Left lung (tissue), 10 donors: Measurements from ENCODE around the gene CEP350. TPM values are rescaled to one million over a fixed set of nuclear protein-coding genes. Genes with fewer than 3 reads are reported as not detected.
"Not testable (repeated sequence)": the region's sequence is repeated elsewhere in the genome, so short reads cannot be mapped to it uniquely, and the experiment has no call there.

Experiments used
- ATAC-seq: fragments of 200-7000 bp; cut with Tn5 transposase; one replicate; pipeline ENCODE4 v1.9.1; 2020; ENCODE audit warnings: moderate library complexity
- DNase-seq, 4 donors: peaks; one replicate each; pipeline ENCODE4 v3.0.0-alpha.2; 2013 to 2020
- H3K27ac ChIP-seq, 2 donors: fragments of 200-600 bp; sonication (generic) in 1 of 2; one replicate each; pipeline versions ENCODE4 v1.5.0 to v1.8.0; 2020 to 2021
- H3K27me3 ChIP-seq, 2 donors: fragments of 200-600 bp; sonication (generic) in 1 of 2; one replicate each; pipeline versions ENCODE4 v1.5.0 to v1.8.0; 2020 to 2021
- H3K36me3 ChIP-seq, 2 donors: fragments of 200-600 bp; sonication (generic) in 1 of 2; one replicate each; pipeline versions ENCODE4 v1.5.0 to v1.8.0; 2020 to 2021
- H3K4me1 ChIP-seq, 2 donors: fragments of 200-600 bp; one replicate each; pipeline ENCODE4 v1.8.0; 2021
- H3K4me3 ChIP-seq, 2 donors: fragments of 200-600 bp; sonication (generic) in 1 of 2; one replicate each; pipeline versions ENCODE4 v1.5.0 to v1.8.0; 2020 to 2021; ENCODE audit warnings: mild to moderate bottlenecking in 1 of 2
- H3K9me3 ChIP-seq, 2 donors: fragments of 200-600 bp; sonication (generic) in 1 of 2; one replicate each; pipeline versions ENCODE4 v1.5.0 to v1.8.0; 2020 to 2021
- intact Hi-C, 2 donors: fragments of 100-400 bp; cut with DNase I; formaldehyde crosslinking; loops; one replicate each; pipeline versions ENCODE4 v1.11.2 to v1.14.2; 2022
- polyA plus RNA-seq, 6 donors: library from polyadenylated mRNA; unstranded; fragments of 120-200 nt; gene quantifications; one replicate each; pipeline ENCODE4 v1.2.1, GENCODE V29; 2013; ENCODE audit not compliant: insufficient read length in 6 of 6
- total RNA-seq, 2 donors: library from RNA; stranded (reverse); fragmentation: NEBNext Ultra II Directional; extraction: Animal tissue kit (Norgen Biotek cat#: 25700); gene quantifications; one replicate each; pipeline ENCODE4 v1.2.1, GENCODE V29; 2021
- TF ChIP-seq, protein P1 (sequence below), 2 donors: fragments of 200-600 bp; sonication (generic) in 1 of 2; IDR thresholded peaks; one replicate each; pipeline versions ENCODE4 v1.5.0 to v1.8.0; 2021; ENCODE audit warnings: antibody characterized with exemption in 2 of 2
- donor health status: DM: no; HTN: yes; CAD: no.
- donor health status: DM: no; HTN: no; CAD: no.

CEP350 gene
- total and polyA plus RNA-seq, 8 donors = 26.8 to 53.5 (median 35.9) TPM

GRCh38 chr1:180123463-180123936 is 168.9 kb downstream of the CEP350 start:
- H3K27me3 ChIP-seq = no peaks in the 10 kb centered on the region
- DNase-seq (no peak), ATAC-seq (no peak)
- no peak overlapping the region for H3K4me3 ChIP-seq
- H3K4me1 ChIP-seq = peaks cover 0 to 13% of the 10 kb centered on the region in 2 donors
- intact Hi-C loops = no loop called here
- H3K36me3 ChIP-seq = no peaks in the 10 kb centered on the region
- TF ChIP-seq, protein P1, sequence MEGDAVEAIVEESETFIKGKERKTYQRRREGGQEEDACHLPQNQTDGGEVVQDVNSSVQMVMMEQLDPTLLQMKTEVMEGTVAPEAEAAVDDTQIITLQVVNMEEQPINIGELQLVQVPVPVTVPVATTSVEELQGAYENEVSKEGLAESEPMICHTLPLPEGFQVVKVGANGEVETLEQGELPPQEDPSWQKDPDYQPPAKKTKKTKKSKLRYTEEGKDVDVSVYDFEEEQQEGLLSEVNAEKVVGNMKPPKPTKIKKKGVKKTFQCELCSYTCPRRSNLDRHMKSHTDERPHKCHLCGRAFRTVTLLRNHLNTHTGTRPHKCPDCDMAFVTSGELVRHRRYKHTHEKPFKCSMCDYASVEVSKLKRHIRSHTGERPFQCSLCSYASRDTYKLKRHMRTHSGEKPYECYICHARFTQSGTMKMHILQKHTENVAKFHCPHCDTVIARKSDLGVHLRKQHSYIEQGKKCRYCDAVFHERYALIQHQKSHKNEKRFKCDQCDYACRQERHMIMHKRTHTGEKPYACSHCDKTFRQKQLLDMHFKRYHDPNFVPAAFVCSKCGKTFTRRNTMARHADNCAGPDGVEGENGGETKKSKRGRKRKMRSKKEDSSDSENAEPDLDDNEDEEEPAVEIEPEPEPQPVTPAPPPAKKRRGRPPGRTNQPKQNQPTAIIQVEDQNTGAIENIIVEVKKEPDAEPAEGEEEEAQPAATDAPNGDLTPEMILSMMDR (IDR thresholded peaks at IDR 0.05) = no peak
- H3K9me3 ChIP-seq = no peaks in the 10 kb centered on the region
- H3K27ac ChIP-seq = no peak overlapping the region

DNA sequence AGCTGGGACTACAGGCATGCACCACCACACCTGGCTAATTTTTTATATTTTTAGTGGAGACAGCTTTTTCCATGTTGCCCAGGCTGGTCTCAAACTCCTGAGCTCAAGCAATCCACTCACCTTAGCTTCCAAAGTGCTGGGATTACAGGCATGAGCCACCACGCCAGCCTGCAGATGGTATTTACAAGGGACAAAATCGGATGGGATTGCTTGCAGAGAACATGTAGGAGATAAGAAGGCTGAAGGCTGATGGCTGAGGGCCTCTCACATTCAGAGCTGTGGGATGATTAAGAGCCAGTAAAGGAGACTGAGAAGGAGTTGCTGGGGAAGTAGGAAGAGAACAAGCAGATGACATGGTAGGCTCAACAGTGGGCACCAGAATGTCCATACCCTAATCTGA is 176.0 kb downstream of the CEP350 start:
- Histone ChIP-seq H3K27ac (peak overlapping the region in 1 of 2 donors; percentile 79), H3K4me3 (no peak overlapping the region), H3K27me3 (no peaks in the 10 kb centered on the region), H3K9me3 (no peaks in the 10 kb centered on the region), H3K4me1 (peaks cover 0 to 34% of the 10 kb centered on the region in 2 donors), H3K36me3 (no peaks in the 10 kb centered on the region)
- DNase-seq = no peak
- TF ChIP-seq, protein P1 (IDR thresholded peaks at IDR 0.05) = no peak
- intact Hi-C loops = no loop called here
- ATAC-seq = no peak

- DNase-seq (peak in 1 of 4 donors; percentile 57), ATAC-seq (peak; percentile 14)
- Histone ChIP-seq H3K27me3 (no peaks in the 10 kb centered on the region), H3K27ac (peak overlapping the region in 1 of 2 donors; percentile 79), H3K4me3 (peak overlapping the region in 1 of 2 donors; percentile 11), H3K36me3 (no peaks in the 10 kb centered on the region), H3K9me3 (no peaks in the 10 kb centered on the region), H3K4me1 (peaks cover 0 to 34% of the 10 kb centered on the region in 2 donors)
- intact Hi-C loops = no loop called here
- TF ChIP-seq, protein P1 (IDR thresholded peaks at IDR 0.05) = no peak
Measured at GRCh38 chr1:180131510-180131909, 176.9 kb downstream of the CEP350 start.

DNA sequence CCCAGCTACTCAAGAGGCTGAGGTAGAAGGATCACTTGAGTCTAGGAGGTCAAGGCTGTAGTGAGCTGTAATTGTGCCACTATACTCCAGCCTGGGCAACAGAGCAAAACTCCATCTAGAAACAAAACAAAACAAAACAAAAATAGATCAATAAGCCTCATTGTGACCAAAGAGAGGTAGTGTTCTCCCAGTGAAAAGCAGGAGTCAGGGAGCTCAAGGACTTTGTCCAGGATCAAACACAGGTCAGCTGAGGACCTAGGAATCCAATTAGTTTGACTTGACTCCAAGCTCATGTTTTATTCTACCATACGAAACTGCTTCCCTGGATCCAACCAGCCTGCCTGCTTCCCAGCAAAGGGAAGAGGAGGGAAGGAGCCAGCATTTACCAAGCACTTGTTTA is 178.6 kb downstream of the CEP350 start:
- no peak for DNase-seq
- intact Hi-C loops = no loop called here
- H3K4me3 ChIP-seq = no peak overlapping the region

GRCh38 chr1:180133688-180134087 is 179.1 kb downstream of the CEP350 start:
- ATAC-seq, DNase-seq, H3K9me3 ChIP-seq, H3K27me3 ChIP-seq, H3K4me3 ChIP-seq, H3K27ac ChIP-seq, intact Hi-C loops, H3K36me3 ChIP-seq: not testable (repeated sequence)
- H3K4me1 ChIP-seq = peaks cover 0 to 21% of the 10 kb centered on the region in 2 donors

More for the DNA sequence above, 178.6 kb downstream of the CEP350 start:
- no peaks in the 10 kb centered on the region for H3K27me3 ChIP-seq
- no peaks in the 10 kb centered on the region for H3K9me3 ChIP-seq
- TF ChIP-seq, protein P1 (IDR thresholded peaks at IDR 0.05) = no peak
- peaks cover 0 to 22% of the 10 kb centered on the region in 2 donors for H3K4me1 ChIP-seq
- H3K36me3 ChIP-seq = no peaks in the 10 kb centered on the region
- no peak overlapping the region for H3K27ac ChIP-seq
- peak; percentile 36 for ATAC-seq

GRCh38 chr1:180135535-180135934 is 180.9 kb downstream of the CEP350 start:
- intact Hi-C loops = no loop called here
- no peak overlapping the region for H3K27ac ChIP-seq
- no peaks in the 10 kb centered on the region for H3K36me3 ChIP-seq
- H3K4me1 ChIP-seq = peaks cover 0 to 21% of the 10 kb centered on the region in 2 donors
- H3K9me3 ChIP-seq = no peaks in the 10 kb centered on the region
- H3K27me3 ChIP-seq = no peaks in the 10 kb centered on the region
- TF ChIP-seq, protein P1 (IDR thresholded peaks at IDR 0.05) = no peak
- no peak overlapping the region for H3K4me3 ChIP-seq
- DNase-seq (no peak), ATAC-seq (no peak)
